GM18870 (cell line): ENCODE measurements around the gene ARHGAP10.

Experiments used
- ATAC-seq: cut with Tn5 transposase; IDR thresholded peaks from one replicate; pipeline ENCODE4 v1.9.1; 2021; ENCODE audit warnings: moderate library complexity; ENCODE audit not compliant: unreplicated experiment

The ARHGAP10 gene

DNA sequence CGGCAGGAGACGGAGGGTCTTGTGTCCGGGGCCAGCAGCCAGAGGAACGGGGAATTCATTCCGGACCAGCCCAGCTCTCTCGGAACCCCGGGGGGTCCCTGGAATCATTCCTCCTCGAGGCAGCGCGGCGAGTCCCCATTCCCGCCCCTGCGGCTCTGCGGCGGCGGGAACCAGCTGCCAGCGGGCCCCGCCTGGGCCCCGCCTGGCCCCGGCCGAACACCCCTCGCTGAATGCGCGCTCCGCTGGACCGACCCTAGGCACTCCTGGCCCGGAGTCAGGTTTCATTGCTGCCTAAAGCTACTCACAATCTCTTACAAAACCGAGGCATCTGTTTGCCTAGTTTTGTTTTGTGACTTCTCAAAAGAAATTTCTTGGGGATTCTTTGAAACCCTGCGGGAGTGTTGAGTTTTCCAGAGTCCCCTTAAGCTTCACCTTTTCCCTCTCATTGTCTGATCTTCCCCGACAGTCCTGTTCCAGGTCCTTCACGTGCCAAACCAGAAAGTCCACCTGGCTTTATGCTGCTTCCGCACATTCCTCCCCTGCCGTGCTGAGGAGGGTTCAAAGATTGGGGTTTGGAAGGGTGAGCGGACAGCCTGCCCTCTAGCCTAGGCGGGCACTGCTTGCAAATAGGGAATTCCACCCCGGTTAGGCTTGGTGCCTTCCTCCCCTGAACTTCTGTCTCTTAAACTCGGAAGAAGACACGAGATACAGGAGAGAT lies 789 bp downstream of the ARHGAP10 start:
- no peak for ATAC-seq

DNA sequence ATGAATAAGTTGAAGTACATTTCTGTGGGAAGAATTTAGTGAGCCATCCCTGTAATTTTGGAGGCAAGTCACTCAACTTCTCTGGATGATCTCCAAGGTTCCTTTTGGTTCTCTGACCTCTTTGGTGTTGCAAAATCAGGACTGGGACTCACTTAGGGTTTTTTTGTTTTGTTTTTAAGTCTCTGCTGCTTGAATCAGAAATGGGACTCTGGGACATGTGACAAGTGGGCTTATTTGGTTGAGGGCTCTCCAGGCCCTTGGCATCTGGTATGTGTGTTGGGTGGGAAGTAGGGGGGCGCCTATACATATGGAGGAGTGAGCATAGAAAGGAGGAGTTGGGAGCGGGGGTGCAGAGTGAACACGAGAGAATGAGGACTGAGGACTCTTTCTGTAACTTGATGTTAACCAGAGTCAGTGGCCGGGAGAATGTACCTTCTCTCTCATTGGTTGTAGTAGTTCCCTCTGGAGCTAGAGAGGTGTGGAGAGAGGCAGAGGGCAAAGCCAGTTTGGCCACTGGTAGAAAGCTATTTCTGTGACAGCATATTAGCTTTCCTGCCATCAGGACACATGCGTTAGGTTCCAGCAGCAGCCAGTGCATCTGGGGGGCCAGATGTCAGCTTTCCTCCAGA lies 1.9 kb downstream of the ARHGAP10 start:
- no peak for ATAC-seq

DNA sequence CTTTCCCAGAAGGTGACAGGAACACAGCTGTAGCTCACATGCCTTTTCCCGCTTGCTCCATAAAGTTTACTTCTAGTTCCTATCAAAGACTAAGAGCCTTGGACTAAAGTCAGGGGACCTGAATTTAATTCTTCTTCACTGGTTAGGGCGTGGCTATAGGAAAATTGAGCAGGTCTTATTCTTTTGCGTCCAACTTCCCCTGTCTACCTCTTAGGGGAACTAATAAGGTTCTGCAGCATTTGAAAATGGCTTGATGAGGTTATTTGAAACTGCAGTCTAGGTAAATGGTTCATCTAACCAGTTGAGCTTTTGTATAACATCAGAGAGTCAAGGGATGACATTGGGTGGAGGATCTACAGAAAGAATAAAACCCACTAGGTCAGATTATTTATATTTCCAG lies 2.6 kb downstream of the ARHGAP10 start:
- ATAC-seq = no peak

DNA sequence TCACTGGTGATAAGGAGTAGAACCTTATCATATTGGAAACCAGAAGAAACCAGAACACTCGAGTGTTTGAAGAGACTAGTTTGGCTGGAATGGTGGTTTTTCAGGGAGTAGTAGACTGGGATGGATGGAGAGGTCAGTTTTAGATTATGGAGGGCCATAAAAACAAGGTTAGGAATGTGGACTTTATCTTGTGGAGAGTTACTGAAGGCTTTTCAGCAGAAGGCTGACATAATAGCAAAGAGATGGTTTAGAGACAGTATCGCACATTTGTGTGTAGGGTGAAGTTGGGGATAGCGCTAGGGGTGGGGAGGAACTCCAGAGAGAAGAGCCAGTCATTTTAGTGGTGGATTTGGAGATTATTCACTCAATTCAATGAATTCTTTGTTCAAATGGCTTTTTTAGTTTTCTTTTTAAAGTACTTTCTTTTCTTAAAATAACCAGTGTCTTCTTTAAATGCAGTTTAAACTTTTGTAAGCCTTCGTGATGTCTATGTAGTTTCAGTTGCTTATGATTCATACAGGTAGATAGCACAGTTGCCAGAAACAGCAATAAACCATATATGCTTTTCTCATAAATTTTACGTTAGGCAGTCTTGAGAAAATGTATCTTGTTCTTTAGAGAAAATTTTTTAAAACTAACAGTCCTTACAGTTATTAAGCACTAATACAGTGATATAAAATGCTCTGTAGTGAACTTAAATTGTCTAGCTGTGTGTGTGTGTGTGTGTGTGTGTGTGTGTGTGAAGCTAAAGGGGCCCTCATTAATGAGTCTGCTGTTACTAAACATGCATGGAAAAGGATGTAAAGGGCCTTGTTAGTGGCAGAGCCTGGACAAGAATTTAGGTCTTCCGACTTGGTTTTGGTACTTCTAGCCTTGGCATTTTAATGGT lies 3.8 kb downstream of the ARHGAP10 start:
- ATAC-seq = peak; percentile 34

GRCh38 chr4:147736458-147736857 lies 4.6 kb downstream of the ARHGAP10 start:
- ATAC-seq = no peak

- ATAC-seq = no peak
Measured at GRCh38 chr4:147737623-147738022, 5.7 kb downstream of the ARHGAP10 start.

DNA sequence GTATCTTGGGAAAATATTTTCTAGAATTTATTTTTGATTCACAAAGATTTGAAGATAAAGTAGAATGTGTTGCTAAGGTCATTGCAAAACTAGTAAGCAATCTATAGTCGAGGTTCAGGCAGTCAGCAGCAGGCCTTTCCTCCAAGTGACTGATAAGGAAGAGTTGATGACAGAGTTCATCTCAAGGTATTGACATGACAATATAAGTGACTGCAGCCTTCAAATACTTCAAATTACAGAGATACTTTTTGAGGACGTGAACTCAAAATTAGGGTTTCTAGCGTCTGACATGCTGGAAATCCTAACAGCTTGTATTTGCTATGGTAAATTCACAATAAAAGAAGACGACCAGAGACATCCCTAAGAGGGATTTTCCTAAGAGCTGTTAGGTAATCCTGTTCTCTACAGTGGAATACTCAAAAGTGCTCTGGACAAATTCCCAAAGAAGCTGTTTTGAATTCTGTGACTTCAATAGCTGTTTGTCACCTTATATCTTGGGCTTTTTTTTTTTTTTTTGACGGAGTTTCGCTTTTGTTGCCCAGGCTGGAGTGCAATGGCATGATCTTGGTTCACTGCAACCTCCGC lies 7.4 kb downstream of the ARHGAP10 start:
- ATAC-seq = no peak

DNA sequence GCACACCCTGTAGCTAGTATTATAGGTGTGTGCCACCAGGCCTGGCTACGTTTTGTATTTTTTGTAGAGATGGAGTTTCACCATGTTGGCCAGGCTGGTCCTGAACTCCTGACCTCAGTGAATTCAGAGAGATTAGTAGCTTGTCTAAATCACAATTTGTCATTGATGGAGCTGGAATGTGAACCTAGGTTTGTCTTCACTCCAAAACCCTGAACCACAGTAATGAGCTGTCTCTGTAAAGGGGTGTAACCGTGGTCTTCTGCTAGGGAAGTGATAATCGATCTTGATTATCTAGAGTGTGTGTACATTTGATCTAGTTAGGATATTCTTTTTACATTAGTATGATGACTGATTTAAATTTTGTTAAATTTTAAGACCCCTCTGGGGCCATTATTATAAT lies 8.3 kb downstream of the ARHGAP10 start:
- no peak for ATAC-seq

DNA sequence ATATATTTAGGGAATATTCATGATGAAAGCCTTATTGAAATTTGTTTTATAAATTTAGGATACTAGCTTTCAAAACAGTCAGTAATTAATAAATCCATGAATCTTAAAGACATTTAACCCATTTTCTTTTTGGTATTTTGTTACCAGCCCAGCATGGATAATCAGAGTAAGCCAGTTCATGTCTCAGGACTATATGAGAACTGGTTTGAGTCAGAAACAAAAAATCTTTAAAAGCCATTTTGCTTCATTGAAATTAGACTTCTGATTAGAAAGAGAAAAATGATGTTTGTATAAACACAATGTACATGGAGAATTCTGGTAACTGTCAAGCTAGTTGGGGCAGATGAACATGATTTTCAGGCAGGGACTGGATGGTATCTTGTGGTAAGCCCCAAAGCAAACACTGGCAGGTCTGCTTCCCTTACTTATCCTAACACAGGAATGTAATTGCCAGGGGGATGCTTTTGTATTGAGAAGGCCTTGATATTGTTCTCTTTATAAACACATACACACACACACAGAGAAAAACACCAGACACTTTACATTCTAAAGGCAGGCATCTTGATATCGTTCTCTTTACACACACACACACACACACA lies 9.4 kb downstream of the ARHGAP10 start:
- no peak for ATAC-seq

DNA sequence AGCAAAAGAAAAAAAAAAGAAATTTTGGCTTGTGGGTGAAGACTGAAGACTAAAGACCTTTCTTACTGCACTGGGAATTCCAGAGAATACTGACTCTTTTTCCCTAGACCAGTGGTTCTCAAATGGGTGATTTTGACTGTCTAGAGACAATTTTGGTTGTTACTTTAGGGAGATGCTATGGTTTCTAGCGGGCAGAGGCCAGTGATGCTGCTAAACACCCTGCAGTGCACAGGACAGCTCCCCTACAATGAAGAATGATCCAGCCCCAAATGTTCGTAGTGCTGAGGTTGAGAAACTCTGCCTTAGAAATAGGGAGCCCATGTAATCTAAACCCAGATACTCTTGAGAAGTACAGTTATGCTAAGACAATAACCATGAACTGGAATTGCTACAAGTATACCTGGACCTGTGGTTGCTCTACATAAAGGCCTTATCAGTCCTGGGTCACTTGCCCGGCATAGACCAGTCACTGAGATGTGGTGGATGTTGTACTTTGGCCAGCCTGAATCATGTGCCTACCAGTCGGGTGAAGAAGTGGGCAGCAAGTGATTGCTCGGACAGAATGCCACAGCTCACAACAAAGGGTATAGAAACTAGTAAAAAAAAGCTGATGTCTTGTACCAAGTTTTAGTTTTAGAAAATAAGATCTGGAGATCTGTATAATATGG lies 16.0 kb downstream of the ARHGAP10 start:
- no peak for ATAC-seq

DNA sequence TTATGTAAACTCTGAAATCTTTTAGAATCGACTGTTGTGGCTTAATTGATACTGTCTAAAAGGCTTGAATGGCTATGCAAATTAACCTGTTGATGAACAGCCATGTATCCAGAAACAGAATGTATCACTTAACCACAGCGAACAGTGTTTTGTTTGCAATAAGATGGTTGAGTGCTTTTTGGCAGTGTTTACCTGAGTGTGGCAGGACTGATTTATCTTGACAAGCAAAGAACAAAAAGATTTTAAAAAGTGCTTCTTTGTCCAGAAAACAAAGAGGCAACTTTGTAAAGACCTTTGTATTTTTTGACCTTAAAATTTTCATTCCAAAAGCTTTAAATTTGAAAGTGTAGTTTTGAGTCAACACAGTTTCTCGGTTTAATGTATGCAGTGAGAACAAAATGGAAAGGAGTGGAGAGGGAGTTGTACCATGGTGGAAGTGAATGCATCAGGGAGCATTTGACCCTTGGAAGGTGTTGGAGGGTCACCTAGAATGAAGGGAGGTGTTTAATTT lies 18.0 kb downstream of the ARHGAP10 start:
- ATAC-seq = peak; percentile 97

DNA sequence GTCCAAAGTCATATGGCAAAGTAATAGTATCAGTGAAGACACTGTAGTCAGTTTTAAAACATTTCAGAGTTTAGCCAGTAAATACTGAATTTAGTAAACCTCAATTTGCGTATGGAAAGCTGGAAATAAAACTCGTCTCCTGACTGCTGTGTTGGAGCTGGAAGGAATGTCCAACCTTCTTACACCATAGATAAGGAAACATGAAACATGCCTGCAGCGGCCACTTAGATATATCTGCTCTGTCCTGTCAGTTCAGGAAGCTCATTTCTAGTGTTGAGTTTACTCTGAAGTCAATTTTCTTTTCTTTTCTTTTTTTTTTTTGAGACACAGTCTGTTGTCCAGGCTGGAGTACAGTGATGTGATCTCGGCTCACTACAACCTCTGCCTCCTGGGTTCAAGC lies 21.2 kb downstream of the ARHGAP10 start:
- no peak for ATAC-seq

- ATAC-seq = no peak
Measured at GRCh38 chr4:147754037-147754445, 22.2 kb downstream of the ARHGAP10 start.

GRCh38 chr4:147755561-147756295 lies 23.8 kb downstream of the ARHGAP10 start:
- ATAC-seq = peak; percentile 38

DNA sequence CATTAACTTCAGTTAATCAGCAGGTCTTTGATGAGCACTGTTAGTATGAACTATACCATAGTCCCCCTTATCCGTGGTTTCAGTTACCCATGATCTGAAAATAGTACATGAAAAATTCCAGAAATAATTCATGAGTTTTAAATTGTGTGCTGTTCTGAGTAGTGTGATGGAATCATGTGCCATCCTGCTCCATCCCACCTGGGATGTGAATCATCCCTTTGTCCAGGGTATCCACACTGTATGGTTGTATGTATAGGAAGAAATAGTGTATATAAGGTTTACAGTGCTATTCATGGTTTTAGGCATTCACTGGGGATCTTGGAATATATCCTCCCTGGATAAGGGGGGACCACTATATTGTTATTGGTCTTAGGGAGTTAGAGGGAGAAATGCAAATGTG lies 24.5 kb downstream of the ARHGAP10 start:
- ATAC-seq = no peak

GRCh38 chr4:147760176-147760575 lies 28.3 kb downstream of the ARHGAP10 start:
- ATAC-seq = no peak

GRCh38 chr4:147760695-147761094 lies 28.8 kb downstream of the ARHGAP10 start:
- no peak for ATAC-seq

- no peak for ATAC-seq
Measured at GRCh38 chr4:147761218-147761883, 29.5 kb downstream of the ARHGAP10 start.

DNA sequence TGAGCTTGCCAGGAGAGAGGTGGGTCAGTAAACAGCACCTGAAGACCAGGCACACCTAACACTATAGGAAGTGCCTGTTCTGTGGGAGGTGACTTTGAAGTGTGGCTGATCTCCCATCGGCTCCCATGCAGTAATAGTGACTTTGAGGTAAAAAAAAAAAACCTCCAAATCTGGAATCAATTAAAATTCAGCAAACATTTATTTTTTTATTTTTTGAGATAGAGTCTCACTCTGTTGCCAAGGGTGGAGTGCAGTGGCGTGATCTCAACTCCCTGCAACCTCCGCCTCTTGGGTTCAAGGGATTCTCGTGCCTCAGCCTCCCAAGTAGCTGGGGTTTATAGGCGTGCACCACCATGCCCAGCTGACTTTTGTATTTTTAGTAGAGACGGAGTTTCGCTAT lies 32.4 kb downstream of the ARHGAP10 start:
- no peak for ATAC-seq
